GM12878 (cell line): ENCODE results near the gene TDRKH. TPM values are rescaled to one million over a fixed set of nuclear protein-coding genes. Genes with fewer than 3 reads are reported as not detected.

ENCODE experiments used
- ATAC-seq: fragments of 200-7000 bp; cut with Tn5 transposase; 3 replicates; pipeline ENCODE4 v1.9.1; 2020; ENCODE audit warnings: mild to moderate bottlenecking, moderate library complexity
- BruUV-seq: library from RNA; stranded (reverse); fragments of 400-500 nt; replicated peaks from 2 replicates; lab custom pipeline; 2021; lab: Mats Ljungman, UMichigan
- CTCF ChIA-PET: fragments of 300-600 bp; sonication (Branson Sonifier 250); formaldehyde crosslinking; extraction: SDS; loops from one replicate; lab custom pipeline; 2021; ENCODE audit warnings: inconsistent platforms; lab: Yijun Ruan, JAX
- POLR2A ChIA-PET: fragments of 350-600 bp; formaldehyde crosslinking; extraction: SDS; loops from one replicate; lab custom pipeline; 2021; ENCODE audit warnings: inconsistent platforms; lab: Charles Lee
- RAD21 ChIA-PET: fragments of 300-600 bp; sonication (Branson Sonifier 250); formaldehyde crosslinking; loops from one replicate; lab custom pipeline; 2023; ENCODE audit warnings: antibody characterized with exemption; ENCODE audit not compliant: unreplicated experiment; lab: Charles Lee
- SMC1A ChIA-PET: fragments of 300-600 bp; sonication (Branson Sonifier 250); formaldehyde crosslinking; loops from one replicate; lab custom pipeline; 2023; ENCODE audit not compliant: unreplicated experiment, uncharacterized antibody; lab: Charles Lee
- DNase-seq: peaks from one replicate; pipeline ENCODE4 v3.0.0-alpha.2; 2011; ENCODE audit warnings: low read depth, low spot score
- FAIRE-seq: peaks from 3 replicates; lab custom pipeline; 2011; peaks lifted over from hg19 to GRCh38; lab: Jason Lieb, UNC
- H2AFZ ChIP-seq: 2 replicates; pipeline ENCODE4 v1.6.0; 2011; ENCODE audit warnings: low read depth, low read length, control low read depth; ENCODE audit not compliant: control insufficient read depth
- H3K27ac ChIP-seq: 2 replicates; pipeline ENCODE4 v1.5.1; 2011; ENCODE audit warnings: control low read depth; ENCODE audit not compliant: control insufficient read depth, insufficient read depth
- H3K27me3 ChIP-seq, 2 experiments: replicated peaks in 1 of 2; 2 replicates each; pipeline versions ENCODE4 v1.6.0 to v1.6.1; 2011; ENCODE audit warnings: low read length in 1 of 2; ENCODE audit not compliant: control insufficient read depth in 2 of 2, insufficient read depth in 2 of 2
- H3K36me3 ChIP-seq, 2 experiments: 2 replicates each; pipeline ENCODE4 v1.5.1; 2011; ENCODE audit warnings: low read length in 1 of 2; ENCODE audit not compliant: control insufficient read depth in 2 of 2, insufficient read depth in 2 of 2
- H3K4me1 ChIP-seq: 2 replicates; pipeline ENCODE4 v1.6.1; 2011; ENCODE audit warnings: mild to moderate bottlenecking, low read length, moderate library complexity, mixed read lengths; ENCODE audit not compliant: control insufficient read depth, insufficient read depth
- H3K4me2 ChIP-seq: 2 replicates; pipeline ENCODE4 v1.6.0; 2011; ENCODE audit warnings: control low read depth; ENCODE audit not compliant: control insufficient read depth, insufficient read depth
- H3K4me3 ChIP-seq: fragments of 200-600 bp; sonication (generic); 2 replicates; pipeline ENCODE4 v1.5.1; 2016
- H3K79me2 ChIP-seq: 2 replicates; pipeline ENCODE4 v1.6.0; 2011; ENCODE audit warnings: low read length; ENCODE audit not compliant: control insufficient read depth, insufficient read depth
- H3K9ac ChIP-seq: 2 replicates; pipeline ENCODE4 v1.8.0; 2011; ENCODE audit warnings: low read length, control low read depth, mixed read lengths; ENCODE audit not compliant: control insufficient read depth, insufficient read depth
- H3K9me3 ChIP-seq: replicated peaks from 3 replicates; pipeline ENCODE4 v1.5.1; 2011; ENCODE audit warnings: mild to moderate bottlenecking, low read length; ENCODE audit not compliant: control insufficient read depth, insufficient read depth
- H4K20me1 ChIP-seq: 2 replicates; pipeline ENCODE4 v1.6.0; 2011; ENCODE audit not compliant: control insufficient read depth, insufficient read depth
- CREM ChIP-seq: IDR thresholded peaks from 2 replicates; pipeline ENCODE4 v1.6.1; 2014; ENCODE audit warnings: antibody characterized with exemption, low read depth
- POLR2AphosphoS2 ChIP-seq: IDR thresholded peaks from 2 replicates; pipeline ENCODE4 v1.6.1; 2011; ENCODE audit warnings: low read depth, mild to moderate bottlenecking, low read length, improper control_type of control experiment, moderate library complexity
- ZBED1 ChIP-seq: IDR thresholded peaks from 2 replicates; pipeline ENCODE4 v1.6.1; 2016; ENCODE audit warnings: borderline replicate concordance
- ZNF687 ChIP-seq: fragments of 450-650 bp; IDR thresholded peaks from 2 replicates; pipeline ENCODE4 v1.6.1; 2017; ENCODE audit warnings: mild to moderate bottlenecking, moderate library complexity
- in situ Hi-C: fragments of 300-500 bp; cut with MboI; formaldehyde crosslinking; loops from 9 replicates; pipeline ENCODE4 v1.14.3; 2018; ENCODE audit warnings: mixed read lengths
- intact Hi-C: fragments of 100-400 bp; cut with micrococcal nuclease; formaldehyde crosslinking; loops from one replicate; pipeline ENCODE4 v1.14.2; 2022; ENCODE audit not compliant: unreplicated experiment
- polyA plus RNA-seq, 11 experiments: library from polyadenylated mRNA; depleted of rRNA in 4 of 11; unstranded in 6 of 11; stranded (reverse) in 5 of 11; fragments of >200 nt; fragmentation: Nextera tagmentation in 4 of 11; fragmentation: Illumina TruSeq in 1 of 11; extraction: Ambion mirVana in 4 of 11; extraction: Trizol in 1 of 11; gene quantifications; 1 replicate in 1 of 11; 2 replicates in 10 of 11; pipeline versions ENCODE4 v1.2.1 to v1.2.3, GENCODE V29; 2011 to 2016; ENCODE audit warnings: inconsistent platforms in 2 of 11, missing spikeins in 2 of 11, low read depth in 1 of 11
- total RNA-seq, 4 experiments: library from RNA; depleted of rRNA in 3 of 4; stranded (reverse); fragments of >200 nt in 3 of 4; fragmentation: Illumina TruSeq in 1 of 4; extraction: Trizol in 1 of 4; gene quantifications; 2 replicates each; pipeline versions ENCODE4 v1.2.1 to v1.2.3, GENCODE V29; 2013 to 2021

The TDRKH gene
- total and polyA plus RNA-seq, 10 of the 15 experiments (the other 5 are each of a cell fraction or from before 2014, with no cell fraction given), result 1.3 to 8.4 (median 2.9) TPM

DNA sequence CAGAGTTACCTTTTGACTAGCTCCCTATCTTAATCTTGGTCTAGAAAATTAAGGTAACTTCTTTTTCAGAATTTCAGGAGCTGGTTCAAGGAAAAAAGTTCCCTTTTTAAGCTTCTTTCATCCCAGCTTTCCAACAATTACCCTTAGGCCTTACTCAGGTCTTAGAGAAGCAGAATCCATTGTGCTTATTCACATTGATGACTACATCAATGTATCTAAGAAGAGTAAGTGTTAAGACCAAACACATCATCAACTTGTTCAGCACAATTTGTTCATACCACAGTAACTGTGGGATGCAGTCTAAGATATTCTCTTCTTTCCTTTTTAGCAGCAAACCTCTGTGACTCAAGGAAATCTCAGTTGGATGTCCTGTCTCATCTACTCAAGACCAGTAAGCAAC is 31.1 kb downstream of the TDRKH start:
- TF ChIP-seq POLR2AphosphoS2, result no peak
- no peak for TF ChIP-seq CREM
- TF ChIP-seq ZBED1, result no peak
- TF ChIP-seq ZNF687, result no peak
- SMC1A ChIA-PET, result no interaction called here
- no peak overlapping the region for H3K9ac ChIP-seq
- H3K27me3 ChIP-seq, result no peaks in the 10 kb centered on the region
- no peaks in the 10 kb centered on the region for H3K4me1 ChIP-seq
- no peak overlapping the region for H2AFZ ChIP-seq
- peaks cover 12% of the 10 kb centered on the region for H3K79me2 ChIP-seq
- H3K36me3 ChIP-seq, result peaks cover 5 to 25% of the 10 kb centered on the region in 2 experiments; a peak in 3 of 4 replicates
- no peak overlapping the region for H3K4me2 ChIP-seq
- H3K4me3 ChIP-seq, result no peak overlapping the region
- no peak for ATAC-seq
- no TSS peak for BruUV-seq
- no peak for DNase-seq
- no peaks in the 10 kb centered on the region for H3K9me3 ChIP-seq
- RAD21 ChIA-PET, result no interaction called here
- CTCF ChIA-PET, result interaction anchor here (1.0 kb wide), 1 partner anchor 9 kb away, joined by 5 read pairs; no protein-coding TSS in a partner anchor
- no peaks in the 10 kb centered on the region for H4K20me1 ChIP-seq
- no peak overlapping the region for H3K27ac ChIP-seq
- POLR2A ChIA-PET, result interaction anchor here (0.6 to 0.7 kb wide), 2 partner anchors 9 to 33 kb away, joined by 3 read pairs; no protein-coding TSS in a partner anchor
- in situ Hi-C loops (no loop called here), intact Hi-C loops (no loop called here)
- no peak for FAIRE-seq
